ENCODE measurements around the gene ESM1. TPM values are rescaled to one million over a fixed set of nuclear protein-coding genes. Genes with fewer than 3 reads are reported as not detected.

Gene ESM1
- total RNA-seq, 2 experiments from 2014 or later = not detected

DNA sequence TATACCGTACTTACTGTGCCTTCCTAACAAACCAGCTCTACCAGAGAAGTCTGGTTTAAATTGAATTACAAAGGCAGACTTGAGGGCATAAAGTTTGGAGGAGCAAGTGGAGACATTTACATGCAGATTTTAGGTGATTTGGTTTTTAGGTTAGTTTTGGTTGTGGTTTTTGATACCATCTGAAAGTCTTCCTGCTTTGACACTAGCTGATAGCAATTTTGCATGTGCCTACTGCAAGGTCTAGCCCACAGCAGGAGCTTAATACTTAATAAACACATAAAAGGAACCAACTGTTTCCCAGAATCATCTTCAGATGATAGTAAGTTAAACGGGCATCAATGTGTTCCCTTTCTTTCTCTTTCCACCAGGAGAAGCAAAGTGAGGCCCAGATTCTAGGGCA lies 3.4 kb upstream of the ESM1 start:
- ChIA-PET POLR2A (no interaction called here), CTCF (interaction anchor here (1.2 kb wide), 1 partner anchor 83 kb away, joined by 3 read pairs; no protein-coding TSS in a partner anchor)

- ChIA-PET POLR2A (no interaction called here), CTCF (interaction anchor here (1.2 kb wide), 1 partner anchor 82 kb away, joined by 3 read pairs; no protein-coding TSS in a partner anchor)
Measured at GRCh38 chr5:54988218-54988617, 2.8 kb upstream of the ESM1 start.

GRCh38 chr5:54986269-54986654 lies 869 bp upstream of the ESM1 start:
- POLR2A ChIA-PET = no interaction called here
- CTCF ChIA-PET = no interaction called here

GRCh38 chr5:54981928-54982327 lies 3.5 kb downstream of the ESM1 start:
- CTCF ChIA-PET = no interaction called here

DNA sequence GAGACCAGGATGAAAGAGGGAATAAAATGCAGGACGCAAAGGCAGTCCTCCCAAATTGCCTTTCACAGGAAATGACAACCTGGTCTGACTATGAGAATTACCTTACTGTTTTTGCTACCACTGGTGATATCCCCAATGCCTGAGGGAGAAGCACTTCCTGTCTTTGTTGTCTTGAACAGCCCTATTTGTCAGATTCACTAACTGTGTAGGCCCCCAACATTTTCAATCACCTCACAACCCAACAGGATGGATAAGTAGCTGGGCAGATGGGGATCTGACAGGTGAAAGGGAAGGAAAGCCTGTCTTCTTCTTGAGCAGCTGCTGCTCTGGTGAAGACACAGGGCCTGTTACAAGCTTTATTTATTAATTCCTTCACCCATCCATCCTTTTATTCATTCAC lies 9.7 kb downstream of the ESM1 start:
- ChIA-PET CTCF (no interaction called here), POLR2A (no interaction called here)

More at GRCh38 chr5:54981928-54982327, 3.5 kb downstream of the ESM1 start:
- POLR2A ChIA-PET = no interaction called here

GRCh38 chr5:54969856-54970828 lies 15.3 kb downstream of the ESM1 start:
- POLR2A ChIA-PET = no interaction called here
- CTCF ChIA-PET = no interaction called here

GRCh38 chr5:54969242-54969641 lies 16.2 kb downstream of the ESM1 start:
- ChIA-PET POLR2A (no interaction called here), CTCF (no interaction called here)

- ChIA-PET CTCF (no interaction called here), POLR2A (no interaction called here)
Measured at GRCh38 chr5:54965806-54966205, 19.6 kb downstream of the ESM1 start.

- CTCF ChIA-PET = no interaction called here
- POLR2A ChIA-PET = no interaction called here
Measured at GRCh38 chr5:54964405-54964804, 21.0 kb downstream of the ESM1 start.

DNA sequence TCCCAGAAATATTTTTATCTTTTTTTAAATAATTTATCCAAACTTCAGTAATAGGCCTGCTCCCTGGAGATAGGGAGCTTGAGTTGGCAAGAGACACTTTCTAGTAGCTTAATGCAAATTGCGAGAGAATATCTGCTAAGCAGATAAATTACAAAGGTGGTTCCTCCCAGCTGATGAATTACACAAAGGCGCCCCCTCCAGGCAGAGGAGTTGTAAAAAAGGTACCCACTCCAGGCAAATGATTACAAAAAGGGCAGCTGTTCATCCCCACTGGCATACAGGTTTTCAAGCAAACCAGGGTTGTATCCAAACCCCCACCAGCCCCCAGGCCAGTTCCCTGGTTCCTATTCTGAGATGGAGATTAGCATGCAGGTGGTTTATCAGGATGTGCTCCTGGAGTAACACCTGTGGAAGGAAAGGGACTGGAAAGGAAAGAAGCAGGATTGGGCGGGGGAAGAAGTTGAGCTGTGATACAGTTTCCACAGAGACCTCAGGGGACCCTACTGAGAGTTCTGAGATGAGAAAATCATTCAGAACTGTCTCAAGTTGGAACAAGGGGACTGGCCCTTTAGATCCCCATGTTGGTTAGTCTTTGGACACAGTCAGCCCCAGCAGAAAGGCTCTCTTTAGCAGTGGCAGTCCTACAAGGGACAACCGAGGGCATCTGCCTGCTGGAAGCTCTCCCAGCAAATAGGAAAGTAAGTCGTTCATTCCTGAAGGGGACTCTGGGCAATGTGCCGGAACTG lies 25.5 kb downstream of the ESM1 start:
- CTCF ChIA-PET = interaction anchor here (1.0 to 1.6 kb wide), 6 partner anchors 15 to 188 kb away, joined by 3 to 4 read pairs (median 3); no protein-coding TSS in a partner anchor
- POLR2A ChIA-PET = no interaction called here

DNA sequence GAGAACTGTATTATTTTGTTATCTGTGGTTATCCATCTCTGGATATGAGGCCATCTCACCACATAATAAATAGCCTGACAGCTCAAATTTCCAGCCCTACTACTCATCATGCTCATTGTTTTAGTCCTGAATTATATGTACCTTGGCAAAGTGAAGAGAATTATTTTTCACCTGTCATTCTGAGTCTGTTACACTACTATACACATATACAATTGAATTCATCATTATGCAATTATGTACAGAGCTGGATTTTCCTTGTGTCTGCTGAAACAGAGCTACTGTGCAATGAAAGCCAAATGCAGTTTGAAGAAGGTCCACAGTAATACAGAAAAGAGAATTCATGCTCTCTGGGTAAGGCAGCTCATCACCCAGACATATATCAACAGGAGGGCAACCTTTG lies 28.5 kb downstream of the ESM1 start:
- CTCF ChIA-PET = interaction anchor here (1.4 kb wide), 1 partner anchor 51 kb away, joined by 3 read pairs; no protein-coding TSS in a partner anchor
- POLR2A ChIA-PET = no interaction called here

GRCh38 chr5:54947187-54947586 lies 38.2 kb downstream of the ESM1 start:
- ChIA-PET CTCF (no interaction called here), POLR2A (no interaction called here)

DNA sequence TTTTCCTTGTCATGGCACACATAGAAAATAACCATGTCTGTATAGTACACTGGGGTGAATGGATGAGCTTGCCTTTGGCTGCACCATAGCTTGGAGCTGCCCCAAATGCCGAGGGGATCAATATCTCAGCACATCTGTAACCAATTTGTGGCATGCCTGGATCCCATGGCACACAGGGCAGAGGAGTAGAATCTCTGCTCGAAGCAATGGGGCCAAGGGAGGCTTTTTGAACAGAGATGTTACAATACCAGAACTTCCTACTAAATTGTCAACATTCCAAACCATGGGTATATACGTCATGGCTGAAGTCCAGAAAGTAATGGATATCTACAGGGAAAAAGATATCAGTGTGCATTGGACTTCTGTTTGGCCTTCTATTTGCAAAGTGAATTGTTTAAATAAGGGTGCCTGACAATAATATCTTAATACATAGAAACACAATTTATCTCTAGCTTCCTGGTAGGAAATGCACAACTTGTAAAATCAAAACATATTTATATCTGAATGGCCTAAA lies 39.0 kb downstream of the ESM1 start:
- ChIA-PET POLR2A (no interaction called here), CTCF (no interaction called here)

DNA sequence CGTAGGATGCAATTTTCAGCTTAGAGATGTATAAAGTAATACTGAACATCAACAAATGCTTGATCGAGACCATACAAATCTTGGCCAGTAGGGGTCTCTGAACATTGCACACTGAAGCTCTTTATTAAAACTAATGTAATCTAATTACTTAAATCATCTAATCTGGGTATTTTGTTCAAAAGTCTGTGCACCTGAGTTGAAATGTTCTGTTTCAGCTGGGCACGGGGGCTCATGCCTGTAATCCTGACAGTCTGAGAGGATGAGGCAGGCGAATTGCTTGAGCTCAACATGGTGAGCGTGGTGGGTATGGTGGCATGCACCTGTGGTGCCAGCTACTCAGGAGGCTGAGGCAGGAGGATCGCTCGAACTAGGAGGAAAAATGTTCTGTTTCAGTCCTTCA lies 41.0 kb downstream of the ESM1 start:
- CTCF ChIA-PET = interaction anchor here (0.7 to 2.1 kb wide), 19 partner anchors 11 to 246 kb away, joined by 3 to 13 read pairs (median 4); partner anchors contain the start of genes GPX8 and GZMK

GRCh38 chr5:54942064-54942778 lies 43.2 kb downstream of the ESM1 start:
- CTCF ChIA-PET = interaction anchor here (1.0 to 1.9 kb wide), 4 partner anchors 13 to 217 kb away, joined by 3 to 7 read pairs (median 4); partner anchors contain the start of gene GPX8
- POLR2A ChIA-PET = no interaction called here

More for the DNA sequence above, 41.0 kb downstream of the ESM1 start:
- POLR2A ChIA-PET = no interaction called here

- POLR2A ChIA-PET = no interaction called here
- CTCF ChIA-PET = no interaction called here
Measured at GRCh38 chr5:54936201-54936600, 49.2 kb downstream of the ESM1 start.

- CTCF ChIA-PET = no interaction called here
- POLR2A ChIA-PET = no interaction called here
Measured at GRCh38 chr5:54932789-54933188, 52.6 kb downstream of the ESM1 start.

DNA sequence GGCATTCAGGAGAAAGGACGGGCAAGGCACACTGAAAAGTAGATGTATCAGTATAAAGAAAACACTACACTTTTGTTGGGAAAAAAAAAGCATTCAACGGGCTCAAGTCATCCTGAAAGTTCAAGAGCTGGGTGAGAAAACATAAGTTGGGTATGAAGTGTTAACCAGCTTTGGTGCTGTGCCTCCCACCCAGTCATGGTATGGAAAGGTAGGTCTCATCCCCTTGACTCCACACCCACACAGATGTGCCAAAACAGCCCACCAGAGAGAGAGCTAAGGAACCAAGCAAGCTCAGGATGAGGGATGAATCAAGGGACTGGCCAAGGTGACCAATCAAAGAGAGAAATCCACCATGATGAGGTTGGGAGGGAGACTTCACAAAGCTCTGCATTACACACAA lies 54.7 kb downstream of the ESM1 start:
- ChIA-PET CTCF (interaction anchor here (0.6 to 1.8 kb wide), 6 partner anchors 13 to 575 kb away, joined by 3 to 7 read pairs (median 3); no protein-coding TSS in a partner anchor), POLR2A (interaction anchor here (0.6 to 0.7 kb wide), 3 partner anchors 36 to 620 kb away, joined by 3 read pairs; partner anchors contain the start of gene ARL15)

All from activated CD8-positive, alpha-beta memory T cell treated with anti-CD3 and anti-CD28 coated beads for 36 hours (primary cell).